Osteocyte (in vitro differentiated cells): ENCODE results near the gene OSER1. TPM values are rescaled to one million over a fixed set of nuclear protein-coding genes. Genes with fewer than 3 reads are reported as not detected.
A peak's percentile ranks its signal among the peaks of the same experiment; 100 is the strongest.

Source experiments
- DNase-seq: peaks from one replicate; pipeline ENCODE4 v3.0.0; 2021; ENCODE audit warnings: mixed read lengths; ENCODE audit not compliant: unreplicated experiment; ENCODE audit errors: extremely low spot score
- H3K27ac Mint-ChIP-seq: one replicate; pipeline ENCODE4 v1.8.0; 2021; ENCODE audit warnings: mild to moderate bottlenecking, mixed read lengths; ENCODE audit not compliant: unreplicated experiment
- H3K27me3 Mint-ChIP-seq: one replicate; pipeline ENCODE4 v1.8.0; 2021; ENCODE audit warnings: mixed read lengths; ENCODE audit not compliant: unreplicated experiment
- H3K36me3 Mint-ChIP-seq: one replicate; pipeline ENCODE4 v1.8.0; 2021; ENCODE audit warnings: mixed read lengths; ENCODE audit not compliant: unreplicated experiment
- H3K4me1 Mint-ChIP-seq: one replicate; pipeline ENCODE4 v1.8.0; 2021; ENCODE audit warnings: mixed read lengths; ENCODE audit not compliant: unreplicated experiment
- H3K4me3 Mint-ChIP-seq: one replicate; pipeline ENCODE4 v1.8.0; 2021; ENCODE audit warnings: mild to moderate bottlenecking, moderate library complexity, mixed read lengths; ENCODE audit not compliant: unreplicated experiment
- H3K9me3 Mint-ChIP-seq: one replicate; pipeline ENCODE4 v1.8.0; 2021; ENCODE audit warnings: mixed read lengths; ENCODE audit not compliant: unreplicated experiment
- CTCF ChIP-seq: fragments of 200-600 bp; sonication (generic); IDR thresholded peaks from 2 replicates; pipeline ENCODE4 v1.5.0; 2021; ENCODE audit warnings: antibody characterized with exemption, mild to moderate bottlenecking, moderate library complexity
- total RNA-seq: library from RNA; stranded (reverse); gene quantifications from 2 replicates; pipeline ENCODE4 v1.2.1, GENCODE V29; 2021

OSER1 gene
- total RNA-seq, 1 donor from 2014 or later, result 41.2 TPM

DNA sequence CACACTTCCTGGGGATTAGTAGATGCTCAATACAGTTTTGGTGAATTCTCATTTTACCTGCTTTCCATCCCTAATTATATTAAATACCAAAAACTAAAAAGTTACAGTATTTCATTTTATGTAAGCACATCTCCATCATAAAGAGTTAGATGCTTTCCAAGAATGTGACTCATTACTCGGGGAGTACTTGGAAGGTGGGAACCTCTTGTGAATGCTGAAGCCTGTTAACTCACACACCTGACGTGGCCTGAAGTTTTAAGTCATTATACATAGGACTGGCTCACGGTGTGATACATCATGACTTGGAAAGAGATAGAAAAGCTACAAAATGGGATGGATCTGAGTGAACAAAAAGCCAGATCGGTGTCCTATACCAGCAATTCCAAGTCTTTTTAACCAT is 2.2 kb upstream of the OSER1 start:
- Mint-ChIP-seq H3K27me3 (no peaks in the 10 kb centered on the region), H3K4me3 (no peak overlapping the region)
- DNase-seq, result no peak

DNA sequence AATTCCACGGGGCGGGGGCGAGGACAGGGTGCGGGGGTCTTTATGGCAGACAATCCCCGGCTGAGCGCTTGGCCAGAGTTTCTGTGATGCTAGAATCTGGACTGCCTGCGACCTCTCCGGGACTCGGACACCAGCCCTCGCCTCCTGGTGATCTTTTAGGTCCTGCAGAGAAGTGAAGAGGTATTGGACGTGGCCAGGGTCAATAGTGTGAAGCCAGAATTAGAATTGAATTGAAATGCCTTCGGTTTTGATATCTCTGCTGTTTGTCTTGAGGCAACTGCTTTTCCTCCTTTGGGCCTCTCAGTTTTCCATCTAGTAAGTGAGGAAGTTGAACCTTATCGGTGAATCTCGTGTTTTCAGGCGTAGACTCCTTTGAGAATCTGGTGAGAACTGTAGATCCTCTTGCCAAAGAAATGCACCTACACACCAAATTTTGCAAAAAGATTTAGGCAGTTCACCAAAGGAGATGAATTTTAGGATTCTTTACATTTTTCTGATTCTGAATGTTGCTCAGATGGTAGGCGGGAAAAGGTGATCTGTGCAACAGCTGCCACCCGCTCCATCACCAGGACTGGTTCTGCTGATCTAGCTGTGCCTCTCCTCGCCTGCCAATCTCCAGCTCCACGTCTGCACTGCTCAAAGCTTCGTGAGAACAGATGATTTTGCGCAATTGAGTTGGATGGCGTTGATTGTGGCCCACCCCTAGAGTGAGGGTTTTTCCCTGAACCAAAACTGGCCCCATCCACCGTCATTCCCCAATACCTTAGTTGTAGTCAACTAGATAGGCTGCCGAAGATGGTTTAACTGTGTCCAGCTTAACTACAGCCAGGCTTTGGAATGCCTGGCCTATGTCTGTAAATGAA is 837 bp upstream of the OSER1 start:
- Mint-ChIP-seq H3K9me3 (no peaks in the 10 kb centered on the region), H3K4me1 (peaks cover 54% of the 10 kb centered on the region), H3K27me3 (no peaks in the 10 kb centered on the region), H3K4me3 (peak overlapping the region; percentile 100), H3K36me3 (peaks cover 8% of the 10 kb centered on the region), H3K27ac (peak overlapping the region; percentile 100)
- TF ChIP-seq CTCF, result no peak
- DNase-seq, result no peak

More for the DNA sequence above, 2.2 kb upstream of the OSER1 start:
- Mint-ChIP-seq H3K9me3 (no peaks in the 10 kb centered on the region), H3K27ac (no peak overlapping the region), H3K4me1 (peaks cover 43% of the 10 kb centered on the region), H3K36me3 (peaks cover 7% of the 10 kb centered on the region)
- no peak for TF ChIP-seq CTCF

DNA sequence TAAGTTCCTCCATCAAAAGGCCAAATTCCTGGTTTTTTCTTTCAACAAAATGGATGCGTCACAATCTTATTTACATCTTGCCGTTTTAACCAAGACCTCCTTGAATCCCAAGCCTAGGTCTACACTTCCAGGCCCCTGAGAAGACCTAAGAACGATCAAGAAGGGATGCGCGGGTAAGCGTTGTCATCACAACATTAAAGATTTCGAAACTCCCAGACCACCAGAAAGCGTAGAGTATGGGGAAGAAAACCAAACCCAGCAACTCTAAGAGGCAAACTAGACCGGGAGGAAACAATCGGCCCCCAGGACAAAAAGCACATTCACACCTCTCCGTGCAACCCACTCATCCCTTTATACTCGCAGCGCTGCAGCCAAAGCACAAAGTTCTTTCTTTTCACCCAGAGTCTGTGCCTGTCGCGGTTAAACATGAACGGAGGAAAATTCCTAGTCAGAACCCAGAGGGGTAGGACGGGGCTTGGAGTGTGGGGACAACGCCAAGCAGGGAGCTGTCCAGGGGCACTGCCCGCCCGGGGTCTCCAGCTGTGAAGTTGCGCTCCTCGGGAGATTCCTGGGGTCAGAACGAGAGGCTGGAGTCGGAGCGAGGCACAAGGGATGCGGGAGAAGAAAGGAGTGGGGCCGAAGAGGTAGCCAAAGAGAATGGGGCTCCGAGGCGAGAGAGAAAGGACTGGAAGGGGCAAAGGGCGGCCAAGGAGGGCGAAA is 725 bp downstream of the OSER1 start:
- peak overlapping the region; percentile 100 for H3K27ac Mint-ChIP-seq
- peak overlapping the region; percentile 100 for H3K4me3 Mint-ChIP-seq
- no peak for DNase-seq
- H3K36me3 Mint-ChIP-seq, result peaks cover 7% of the 10 kb centered on the region
- peaks cover 55% of the 10 kb centered on the region for H3K4me1 Mint-ChIP-seq
- TF ChIP-seq CTCF, result no peak
- no peaks in the 10 kb centered on the region for H3K9me3 Mint-ChIP-seq
- no peaks in the 10 kb centered on the region for H3K27me3 Mint-ChIP-seq

- no peaks in the 10 kb centered on the region for H3K27me3 Mint-ChIP-seq
- H3K4me3 Mint-ChIP-seq, result peak overlapping the region; percentile 100
- H3K4me1 Mint-ChIP-seq, result peaks cover 65% of the 10 kb centered on the region
- peak; percentile 14 for TF ChIP-seq CTCF
- peak overlapping the region; percentile 100 for H3K27ac Mint-ChIP-seq
- DNase-seq, result no peak
- H3K36me3 Mint-ChIP-seq, result peaks cover 7% of the 10 kb centered on the region
- H3K9me3 Mint-ChIP-seq, result no peaks in the 10 kb centered on the region
These were observed 1.8 kb downstream of the OSER1 start for GRCh38 chr20:44208770-44209169.

GRCh38 chr20:44208165-44208564 is 2.4 kb downstream of the OSER1 start:
- Mint-ChIP-seq H3K27me3 (no peaks in the 10 kb centered on the region), H3K9me3 (no peaks in the 10 kb centered on the region), H3K4me3 (peak overlapping the region; percentile 100), H3K36me3 (peaks cover 7% of the 10 kb centered on the region), H3K27ac (peak overlapping the region; percentile 100), H3K4me1 (peaks cover 71% of the 10 kb centered on the region)
- no peak for TF ChIP-seq CTCF
- DNase-seq, result no peak
